H9 (cell line): ENCODE results near the gene UCKL1. TPM values are rescaled to one million over a fixed set of nuclear protein-coding genes. Genes with fewer than 3 reads are reported as not detected.

Experiments used
- DNase-seq: peaks from one replicate; pipeline ENCODE4 v3.0.0-alpha.2; 2017
- H2AFZ ChIP-seq: one replicate; pipeline ENCODE4 v1.6.1; 2013; ENCODE audit warnings: mild to moderate bottlenecking, low read length, control low read depth, moderate library complexity
- H2AK5ac ChIP-seq: 2 replicates; pipeline ENCODE4 v1.6.1; 2013; ENCODE audit warnings: low read length, control low read depth, mixed read lengths; ENCODE audit not compliant: insufficient read length
- H2BK120ac ChIP-seq: one replicate; pipeline ENCODE4 v1.6.1; 2013; ENCODE audit warnings: low read depth, mild to moderate bottlenecking, low read length, control low read depth, inconsistent platforms; ENCODE audit not compliant: poor library complexity, severe bottlenecking
- H2BK12ac ChIP-seq: 2 replicates; pipeline ENCODE4 v1.6.1; 2013; ENCODE audit warnings: low read length, control low read depth, mixed read lengths, low read depth; ENCODE audit not compliant: insufficient read length
- H2BK15ac ChIP-seq: 2 replicates; pipeline ENCODE4 v1.6.1; 2013; ENCODE audit warnings: low read depth, low read length, control low read depth
- H2BK20ac ChIP-seq: one replicate; pipeline ENCODE4 v1.6.1; 2013; ENCODE audit warnings: low read depth, mild to moderate bottlenecking, low read length, control low read depth, inconsistent platforms; ENCODE audit not compliant: poor library complexity, severe bottlenecking
- H2BK5ac ChIP-seq: 2 replicates; pipeline ENCODE4 v1.6.1; 2013; ENCODE audit warnings: low read length, control low read depth, mixed read lengths; ENCODE audit not compliant: insufficient read length
- H3K14ac ChIP-seq: 2 replicates; pipeline ENCODE4 v1.6.1; 2013; ENCODE audit warnings: low read length, control low read depth; ENCODE audit not compliant: insufficient read depth
- H3K18ac ChIP-seq: 2 replicates; pipeline ENCODE4 v1.6.1; 2013; ENCODE audit warnings: low read depth, mild to moderate bottlenecking, mixed read lengths, low read length, control low read depth; ENCODE audit not compliant: insufficient read length
- H3K23ac ChIP-seq: 2 replicates; pipeline ENCODE4 v1.6.1; 2013; ENCODE audit warnings: low read length, control low read depth, mixed read lengths, low read depth; ENCODE audit not compliant: insufficient read length
- H3K23me2 ChIP-seq: 2 replicates; pipeline ENCODE4 v1.6.1; 2013; ENCODE audit warnings: low read depth, mild to moderate bottlenecking, mixed read lengths, low read length, control low read depth; ENCODE audit not compliant: insufficient read length, poor library complexity, severe bottlenecking
- H3K27ac ChIP-seq: 2 replicates; pipeline ENCODE4 v1.5.1; 2013; ENCODE audit warnings: low read length, control low read depth, mixed read lengths, low read depth; ENCODE audit not compliant: insufficient read length
- H3K27me3 ChIP-seq: 2 replicates; pipeline ENCODE4 v1.6.1; 2013; ENCODE audit warnings: low read length, control low read depth, inconsistent platforms; ENCODE audit not compliant: insufficient read depth
- H3K4ac ChIP-seq: 2 replicates; pipeline ENCODE4 v1.6.1; 2013; ENCODE audit warnings: low read depth, mild to moderate bottlenecking, control low read depth, inconsistent platforms, low read length, moderate library complexity
- H3K4me1 ChIP-seq: 2 replicates; pipeline ENCODE4 v1.6.1; 2013; ENCODE audit warnings: low read length, control low read depth, inconsistent platforms; ENCODE audit not compliant: insufficient read depth
- H3K4me2 ChIP-seq: 2 replicates; pipeline ENCODE4 v1.6.1; 2013; ENCODE audit warnings: low read length, control low read depth, mixed read lengths; ENCODE audit not compliant: insufficient read length, insufficient read depth
- H3K56ac ChIP-seq: 2 replicates; pipeline ENCODE4 v1.6.1; 2013; ENCODE audit warnings: low read depth, mild to moderate bottlenecking, mixed read lengths, low read length, control low read depth; ENCODE audit not compliant: insufficient read length
- H3K79me1 ChIP-seq: 2 replicates; pipeline ENCODE4 v1.6.1; 2013; ENCODE audit warnings: low read depth, mild to moderate bottlenecking, moderate library complexity, low read length, control low read depth, inconsistent platforms; ENCODE audit not compliant: insufficient read depth, poor library complexity, severe bottlenecking
- H3K79me2 ChIP-seq: 2 replicates; pipeline ENCODE4 v1.6.1; 2013; ENCODE audit warnings: low read length, control low read depth, inconsistent platforms; ENCODE audit not compliant: insufficient read depth
- H3K9ac ChIP-seq: 2 replicates; pipeline ENCODE4 v1.6.1; 2013; ENCODE audit warnings: low read length, control low read depth, mixed read lengths; ENCODE audit not compliant: insufficient read length; ENCODE audit errors: extremely low read depth
- H3K9me3 ChIP-seq: one replicate; pipeline ENCODE4 v1.6.1; 2013; ENCODE audit warnings: low read depth, low read length, inconsistent platforms; ENCODE audit not compliant: control insufficient read depth
- H3T11ph ChIP-seq: one replicate; pipeline ENCODE4 v1.6.1; 2013; ENCODE audit warnings: mild to moderate bottlenecking, low read length, control low read depth, inconsistent platforms
- H4K20me1 ChIP-seq: one replicate; pipeline ENCODE4 v1.6.1; 2013; ENCODE audit not compliant: control insufficient read depth, insufficient read length, insufficient read depth
- H4K5ac ChIP-seq: 2 replicates; pipeline ENCODE4 v1.6.1; 2013; ENCODE audit warnings: low read depth, mild to moderate bottlenecking, mixed read lengths, low read length, control low read depth; ENCODE audit not compliant: insufficient read length
- H4K8ac ChIP-seq: replicated peaks from 2 replicates; pipeline ENCODE4 v1.6.1; 2013; ENCODE audit warnings: low read length, control low read depth, mixed read lengths, low read depth; ENCODE audit not compliant: insufficient read length
- H4K91ac ChIP-seq: 2 replicates; pipeline ENCODE4 v1.6.1; 2013; ENCODE audit warnings: low read depth, mild to moderate bottlenecking, moderate library complexity, mixed read lengths, low read length, control low read depth; ENCODE audit not compliant: insufficient read length
- H3K27ac Mint-ChIP-seq, 3 experiments: 2 replicates in 2 of 3; 3 replicates in 1 of 3; pipeline ENCODE4 v1.8.0; 2020 to 2021; ENCODE audit warnings: mixed read lengths in 3 of 3, mild to moderate bottlenecking in 1 of 3, moderate library complexity in 1 of 3
- H3K27me3 Mint-ChIP-seq: 2 replicates; pipeline ENCODE4 v1.8.0; 2021; ENCODE audit warnings: low read depth, mild to moderate bottlenecking, moderate library complexity, mixed read lengths
- H3K36me3 Mint-ChIP-seq, 3 experiments: 2 replicates in 2 of 3; 3 replicates in 1 of 3; pipeline ENCODE4 v1.8.0; 2020 to 2021; ENCODE audit warnings: low read depth in 3 of 3, mixed read lengths in 3 of 3; ENCODE audit not compliant: insufficient read depth in 1 of 3
- H3K4me1 Mint-ChIP-seq, 2 experiments: 2 replicates each; pipeline ENCODE4 v1.8.0; 2020; ENCODE audit warnings: mixed read lengths in 2 of 2
- H3K4me3 Mint-ChIP-seq, 2 experiments: 2 replicates in 1 of 2; 3 replicates in 1 of 2; pipeline ENCODE4 v1.8.0; 2020 to 2021; ENCODE audit warnings: mild to moderate bottlenecking in 2 of 2, mixed read lengths in 2 of 2, moderate library complexity in 1 of 2
- H3K9me3 Mint-ChIP-seq, 2 experiments: 2 replicates in 1 of 2; 3 replicates in 1 of 2; pipeline ENCODE4 v1.8.0; 2020; ENCODE audit warnings: mild to moderate bottlenecking in 2 of 2, mixed read lengths in 2 of 2, moderate library complexity in 1 of 2
- CTCF ChIP-seq: fragments of 200-600 bp; sonication (generic); conservative IDR thresholded peaks from 3 replicates; pipeline ENCODE4 v1.8.0; 2021; ENCODE audit warnings: antibody characterized with exemption, mild to moderate bottlenecking
- WGBS: extraction: QIAGEN DNeasy Blood & Tissue Kit; methylation state at CpG from one replicate; pipeline ENCODE4 v1.1.7; 2013; ENCODE audit warnings: missing lambda C conversion rate, low lambda C conversion rate, mixed read lengths; ENCODE audit not compliant: insufficient read length; ENCODE audit errors: extremely low coverage; 5-methylcytosine and 5-hydroxymethylcytosine counted together
- total RNA-seq: library from RNA; stranded (reverse); gene quantifications from 2 replicates; pipeline ENCODE4 v1.2.1, GENCODE V29; 2021

UCKL1 gene
- total RNA-seq, 1 experiment from 2014 or later: 40.9 TPM

- H3K4me2 ChIP-seq: no peak overlapping the region
- no peaks in the 10 kb centered on the region for H3K9me3 ChIP-seq
- no peak overlapping the region for H2BK15ac ChIP-seq
- no peak overlapping the region for H2BK5ac ChIP-seq
- no peaks in the 10 kb centered on the region for H4K20me1 ChIP-seq
- WGBS: no CpG with 5 or more reads among the region's 5 CpGs
- Mint-ChIP-seq H3K4me1 (no peaks in the 10 kb centered on the region), H3K4me3 (no peak overlapping the region), H3K9me3 (no peaks in the 10 kb centered on the region), H3K27me3 (no peaks in the 10 kb centered on the region), H3K27ac (no peak overlapping the region), H3K36me3 (peaks cover 28 to 60% (median 58%) of the 10 kb centered on the region in 3 experiments)
- H3K79me1 ChIP-seq: no peaks in the 10 kb centered on the region
- no peak overlapping the region for H3K14ac ChIP-seq
- H2AFZ ChIP-seq: no peak overlapping the region
- no peaks in the 10 kb centered on the region for H3K4me1 ChIP-seq
- H4K8ac ChIP-seq: no peak overlapping the region
- no peak overlapping the region for H3T11ph ChIP-seq
- H2BK20ac ChIP-seq: no peak overlapping the region
- H3K56ac ChIP-seq: no peak overlapping the region
- no peak overlapping the region for H2BK12ac ChIP-seq
- H3K79me2 ChIP-seq: 0 out of 2 replicates have a peak, but pooled peaks cover 4% of the 10 kb centered on the region
- no peak overlapping the region for H4K91ac ChIP-seq
- peaks cover under 1% of the 10 kb centered on the region for H3K23me2 ChIP-seq
- H4K5ac ChIP-seq: no peak overlapping the region
- H3K9ac ChIP-seq: no peak overlapping the region
- no peak overlapping the region for H2BK120ac ChIP-seq
- H3K23ac ChIP-seq: no peak overlapping the region
- H2AK5ac ChIP-seq: no peak overlapping the region
- H3K4ac ChIP-seq: no peak overlapping the region
- TF ChIP-seq CTCF: no peak
- no peak overlapping the region for H3K18ac ChIP-seq
- no peaks in the 10 kb centered on the region for H3K27me3 ChIP-seq
- DNase-seq: no peak
- H3K27ac ChIP-seq: no peak overlapping the region
These were observed 22.6 kb downstream of the UCKL1 start for GRCh38 chr20:63933646-63934045.
